ENCODE results near the gene NT5DC1. TPM values are rescaled to one million over a fixed set of nuclear protein-coding genes. Genes with fewer than 3 reads are reported as not detected.

NT5DC1 gene
- total RNA-seq, 1 experiment from 2014 or later: 61.9 TPM

DNA sequence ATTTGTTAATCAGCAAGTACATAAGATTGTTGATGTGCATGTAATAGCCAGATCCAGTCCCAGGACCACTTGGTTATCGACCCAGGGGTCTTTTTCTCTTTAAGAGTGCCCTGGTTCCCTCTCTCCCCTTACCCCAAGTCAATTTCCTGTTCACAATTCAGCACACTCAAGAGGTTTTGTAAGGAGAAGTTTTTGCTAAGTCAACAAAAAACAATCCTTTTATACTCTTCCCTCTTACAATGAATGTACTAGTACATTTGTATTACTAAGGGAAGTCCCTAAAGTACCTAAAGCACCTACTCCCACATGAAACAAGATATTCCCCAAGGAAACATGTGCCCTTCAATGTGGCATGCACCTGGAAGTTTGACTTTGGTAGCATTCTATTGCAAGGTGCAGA, 1.6 kb upstream of the NT5DC1 start:
- no peaks in the 10 kb centered on the region for H3K27me3 Mint-ChIP-seq (ENCODE audit: unreplicated experiment)
- no peak for DNase-seq
- TF ChIP-seq, protein P1, sequence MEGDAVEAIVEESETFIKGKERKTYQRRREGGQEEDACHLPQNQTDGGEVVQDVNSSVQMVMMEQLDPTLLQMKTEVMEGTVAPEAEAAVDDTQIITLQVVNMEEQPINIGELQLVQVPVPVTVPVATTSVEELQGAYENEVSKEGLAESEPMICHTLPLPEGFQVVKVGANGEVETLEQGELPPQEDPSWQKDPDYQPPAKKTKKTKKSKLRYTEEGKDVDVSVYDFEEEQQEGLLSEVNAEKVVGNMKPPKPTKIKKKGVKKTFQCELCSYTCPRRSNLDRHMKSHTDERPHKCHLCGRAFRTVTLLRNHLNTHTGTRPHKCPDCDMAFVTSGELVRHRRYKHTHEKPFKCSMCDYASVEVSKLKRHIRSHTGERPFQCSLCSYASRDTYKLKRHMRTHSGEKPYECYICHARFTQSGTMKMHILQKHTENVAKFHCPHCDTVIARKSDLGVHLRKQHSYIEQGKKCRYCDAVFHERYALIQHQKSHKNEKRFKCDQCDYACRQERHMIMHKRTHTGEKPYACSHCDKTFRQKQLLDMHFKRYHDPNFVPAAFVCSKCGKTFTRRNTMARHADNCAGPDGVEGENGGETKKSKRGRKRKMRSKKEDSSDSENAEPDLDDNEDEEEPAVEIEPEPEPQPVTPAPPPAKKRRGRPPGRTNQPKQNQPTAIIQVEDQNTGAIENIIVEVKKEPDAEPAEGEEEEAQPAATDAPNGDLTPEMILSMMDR (IDR thresholded peaks at IDR 0.05; ENCODE audit: unreplicated experiment): no peak
- peaks cover 42% of the 10 kb centered on the region for H3K4me1 Mint-ChIP-seq (ENCODE audit: low read depth, unreplicated experiment)
- CTCF ChIA-PET: interaction anchor here (1.0 kb wide), 1 partner anchor 38 kb away, joined by 3 read pairs; the partner anchor contains the start of gene FRK
- H3K9me3 Mint-ChIP-seq (ENCODE audit: low read depth, unreplicated experiment): peaks cover 8% of the 10 kb centered on the region
- no peak overlapping the region for H3K27ac Mint-ChIP-seq (ENCODE audit: unreplicated experiment)
- H3K36me3 Mint-ChIP-seq (ENCODE audit: insufficient read depth, unreplicated experiment): peaks cover 32% of the 10 kb centered on the region
- BruUV-seq (replicated peaks): no TSS peak
- H3K4me3 Mint-ChIP-seq (ENCODE audit: low read depth, unreplicated experiment): no peak overlapping the region
- intact Hi-C loops (cut with micrococcal nuclease; ENCODE audit: unreplicated experiment): loop anchor here (2.0 kb wide), 1 partner anchor 38 kb away; the partner anchor contains the start of gene FRK

DNA sequence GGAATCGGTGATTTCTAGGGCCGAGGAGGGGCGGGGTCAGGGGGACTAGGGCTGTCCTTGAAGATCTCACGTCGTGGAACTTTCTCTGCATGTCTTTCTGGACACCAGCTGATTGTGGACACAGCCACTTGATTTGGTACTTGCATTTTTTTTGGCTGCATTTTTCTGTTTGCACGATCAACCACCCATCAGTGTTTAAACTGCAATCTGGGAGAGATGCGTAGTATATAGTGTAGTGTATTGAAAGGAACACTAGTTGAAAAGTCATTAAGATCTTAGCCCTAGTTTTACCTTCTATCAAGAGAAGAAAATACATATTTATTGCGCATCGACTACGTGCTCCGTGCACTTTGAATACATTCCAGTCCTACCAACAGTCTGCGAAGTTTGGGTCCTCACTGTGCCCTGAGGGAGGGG, 657 bp downstream of the NT5DC1 start:
- intact Hi-C loops (cut with micrococcal nuclease; ENCODE audit: unreplicated experiment): loop anchor here (1.0 kb wide), 1 partner anchor 90 kb away; no protein-coding TSS in a partner anchor
- no peak for DNase-seq

DNA sequence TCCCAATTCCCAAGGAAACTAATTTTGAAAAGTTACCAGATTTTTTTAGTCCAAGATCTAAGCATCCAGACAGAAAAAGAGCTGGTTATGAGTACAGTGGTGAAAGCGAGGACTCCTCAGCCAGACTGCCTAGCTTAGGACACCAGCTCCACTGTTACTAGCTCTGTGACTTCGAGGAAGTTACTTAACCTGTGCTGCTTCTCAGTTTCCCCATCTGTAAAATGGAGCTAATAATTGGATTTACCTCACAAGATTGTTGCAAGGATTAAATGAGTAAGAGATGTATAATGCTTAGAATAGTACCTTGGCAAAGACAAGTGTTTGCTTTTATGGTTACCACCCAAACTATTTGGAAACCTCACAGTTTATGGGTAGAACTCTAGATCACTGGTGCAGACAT, 1.1 kb downstream of the NT5DC1 start:
- TF ChIP-seq, protein P1 (IDR thresholded peaks at IDR 0.05; ENCODE audit: unreplicated experiment): no peak
- intact Hi-C loops (cut with micrococcal nuclease; ENCODE audit: unreplicated experiment): loop anchor here (1.0 kb wide), 1 partner anchor 90 kb away; no protein-coding TSS in a partner anchor
- Mint-ChIP-seq H3K9me3 (ENCODE audit: low read depth, unreplicated experiment) (no peaks in the 10 kb centered on the region), H3K27me3 (ENCODE audit: unreplicated experiment) (no peaks in the 10 kb centered on the region), H3K4me1 (ENCODE audit: low read depth, unreplicated experiment) (peaks cover 69% of the 10 kb centered on the region), H3K36me3 (ENCODE audit: insufficient read depth, unreplicated experiment) (peaks cover 32% of the 10 kb centered on the region), H3K4me3 (ENCODE audit: low read depth, unreplicated experiment) (peak overlapping the region; percentile 92), H3K27ac (ENCODE audit: unreplicated experiment) (no peak overlapping the region)
- CTCF ChIA-PET: interaction anchor here (1.0 to 2.2 kb wide), 2 partner anchors 10 to 90 kb away, joined by 3 to 21 read pairs; no protein-coding TSS in a partner anchor
- DNase-seq: no peak
- TSS peak; percentile 41 for BruUV-seq (replicated peaks)

More for the DNA sequence above, 657 bp downstream of the NT5DC1 start:
- H3K27ac Mint-ChIP-seq (ENCODE audit: unreplicated experiment): peak overlapping the region; percentile 72
- TF ChIP-seq, protein P1 (IDR thresholded peaks at IDR 0.05; ENCODE audit: unreplicated experiment): no peak
- CTCF ChIA-PET: interaction anchor here (0.6 to 2.2 kb wide), 3 partner anchors 11 to 1429 kb away, joined by 3 to 21 read pairs (median 3); no protein-coding TSS in a partner anchor
- H3K4me1 Mint-ChIP-seq (ENCODE audit: low read depth, unreplicated experiment): peaks cover 65% of the 10 kb centered on the region
- no TSS peak for BruUV-seq (replicated peaks)
- peak overlapping the region; percentile 92 for H3K4me3 Mint-ChIP-seq (ENCODE audit: low read depth, unreplicated experiment)
- H3K36me3 Mint-ChIP-seq (ENCODE audit: insufficient read depth, unreplicated experiment): peaks cover 32% of the 10 kb centered on the region
- no peaks in the 10 kb centered on the region for H3K27me3 Mint-ChIP-seq (ENCODE audit: unreplicated experiment)
- no peaks in the 10 kb centered on the region for H3K9me3 Mint-ChIP-seq (ENCODE audit: low read depth, unreplicated experiment)

DNA sequence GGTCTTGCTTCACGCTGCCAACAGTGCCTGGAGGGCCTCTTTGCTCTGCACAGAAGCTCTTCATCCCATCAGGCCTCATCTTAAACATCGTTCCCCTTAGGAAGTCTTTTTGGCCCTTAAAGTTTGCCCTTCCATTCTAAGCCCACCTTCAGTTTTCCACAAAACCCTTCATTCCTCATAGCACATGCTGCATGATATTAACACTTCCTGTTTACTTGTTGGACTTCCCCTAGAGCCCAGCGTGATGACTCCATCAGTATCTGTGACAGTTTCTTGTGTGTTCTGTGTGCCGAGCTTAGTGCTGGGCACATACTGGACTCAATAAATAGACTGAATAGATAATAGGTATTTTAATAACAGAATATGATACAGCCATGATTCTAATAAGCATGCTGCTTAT, 2.2 kb downstream of the NT5DC1 start:
- BruUV-seq (replicated peaks): no TSS peak
- Mint-ChIP-seq H3K27me3 (ENCODE audit: unreplicated experiment) (no peaks in the 10 kb centered on the region), H3K9me3 (ENCODE audit: low read depth, unreplicated experiment) (no peaks in the 10 kb centered on the region), H3K4me3 (ENCODE audit: low read depth, unreplicated experiment) (peak overlapping the region; percentile 92), H3K36me3 (ENCODE audit: insufficient read depth, unreplicated experiment) (peaks cover 32% of the 10 kb centered on the region), H3K4me1 (ENCODE audit: low read depth, unreplicated experiment) (peaks cover 73% of the 10 kb centered on the region), H3K27ac (ENCODE audit: unreplicated experiment) (no peak overlapping the region)
- CTCF ChIA-PET: no interaction called here
- TF ChIP-seq, protein P1 (IDR thresholded peaks at IDR 0.05; ENCODE audit: unreplicated experiment): no peak
- no peak for DNase-seq
- intact Hi-C loops (cut with micrococcal nuclease; ENCODE audit: unreplicated experiment): no loop called here

All from Calu3 (cell line).